Peyer's patch (tissue), 4 donors: ENCODE measurements around the gene PIGM.

Experiments
- CTCF ChIP-seq, 6 experiments: fragments of 450-650 bp in 4 of 6; fragments of 200-600 bp in 2 of 6; sonication (generic) in 1 of 6; IDR thresholded peaks; one replicate each; pipeline ENCODE4 v1.5.1; 2017 to 2019; ENCODE audit warnings: antibody characterized with exemption in 6 of 6, mild to moderate bottlenecking in 3 of 6, moderate library complexity in 1 of 6
- POLR2A ChIP-seq, 2 donors: fragments of 450-650 bp; IDR thresholded peaks; one replicate each; pipeline ENCODE4 v1.5.1; 2017; ENCODE audit warnings: antibody characterized with exemption in 2 of 2, mild to moderate bottlenecking in 2 of 2, moderate library complexity in 2 of 2

- TF ChIP-seq CTCF (IDR thresholded peaks at IDR 0.05) (no peak), POLR2A (IDR thresholded peaks at IDR 0.05) (no peak)
Observed at GRCh38 chr1:160063176-160063575, 31.4 kb upstream of the PIGM start.
